ENCODE data around the gene C16orf92. TPM values are rescaled to one million over a fixed set of nuclear protein-coding genes. Genes with fewer than 3 reads are reported as not detected.
"Not testable (repeated sequence)": the region's sequence is repeated elsewhere in the genome, so short reads cannot be mapped to it uniquely, and the experiment has no call there.

Gene C16orf92
- total RNA-seq, 1 donor from 2014 or later, result not detected

DNA sequence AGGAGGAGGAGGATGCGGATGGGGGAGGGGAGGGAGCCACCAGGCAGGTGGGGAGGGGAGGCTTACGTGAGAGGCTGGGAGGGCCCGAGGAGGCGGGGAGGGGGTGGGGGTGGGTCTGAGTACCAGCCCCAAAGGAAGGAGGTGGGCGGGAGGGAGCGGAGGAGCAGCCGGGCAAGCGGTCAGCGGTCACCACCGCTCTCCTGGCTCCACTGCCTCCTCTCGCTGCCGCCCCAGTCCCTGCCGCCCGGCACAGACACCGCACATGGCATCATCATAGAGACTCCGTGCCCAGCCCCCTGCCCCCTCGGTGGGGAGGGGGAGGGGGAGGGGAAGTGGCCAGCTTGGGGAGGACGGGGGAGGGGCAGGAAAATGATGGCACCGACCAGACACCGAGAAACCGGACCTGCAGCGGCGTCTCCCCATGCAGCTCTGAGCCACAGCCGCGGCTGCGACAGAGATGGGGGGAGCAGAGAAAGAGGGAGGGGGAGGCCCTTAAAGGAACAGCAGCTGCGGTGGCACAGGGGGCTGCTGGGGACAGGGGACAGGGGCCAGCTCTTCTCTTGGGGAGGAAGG is 7.9 kb downstream of the C16orf92 start, which contains the start of gene TLCD3B:
TSS of gene TLCD3B (minus strand) at position 431 of the 573 bp plus-strand sequence. CDS start 744 bp downstream, outside the sequence.
- peaks cover 5% of the 10 kb centered on the region for H3K4me1 Mint-ChIP-seq (ENCODE audit: unreplicated experiment)
- peaks cover 70% of the 10 kb centered on the region for H3K27me3 Mint-ChIP-seq
- H3K9me3 Mint-ChIP-seq, result no peaks in the 10 kb centered on the region
- H3K27ac Mint-ChIP-seq, result no peak within 1 kb of the TSS
- peak within 1 kb of the TSS; percentile 79 for H3K4me3 Mint-ChIP-seq
- H3K36me3 Mint-ChIP-seq, result no peaks in the 10 kb centered on the region
- TF ChIP-seq, protein P1, sequence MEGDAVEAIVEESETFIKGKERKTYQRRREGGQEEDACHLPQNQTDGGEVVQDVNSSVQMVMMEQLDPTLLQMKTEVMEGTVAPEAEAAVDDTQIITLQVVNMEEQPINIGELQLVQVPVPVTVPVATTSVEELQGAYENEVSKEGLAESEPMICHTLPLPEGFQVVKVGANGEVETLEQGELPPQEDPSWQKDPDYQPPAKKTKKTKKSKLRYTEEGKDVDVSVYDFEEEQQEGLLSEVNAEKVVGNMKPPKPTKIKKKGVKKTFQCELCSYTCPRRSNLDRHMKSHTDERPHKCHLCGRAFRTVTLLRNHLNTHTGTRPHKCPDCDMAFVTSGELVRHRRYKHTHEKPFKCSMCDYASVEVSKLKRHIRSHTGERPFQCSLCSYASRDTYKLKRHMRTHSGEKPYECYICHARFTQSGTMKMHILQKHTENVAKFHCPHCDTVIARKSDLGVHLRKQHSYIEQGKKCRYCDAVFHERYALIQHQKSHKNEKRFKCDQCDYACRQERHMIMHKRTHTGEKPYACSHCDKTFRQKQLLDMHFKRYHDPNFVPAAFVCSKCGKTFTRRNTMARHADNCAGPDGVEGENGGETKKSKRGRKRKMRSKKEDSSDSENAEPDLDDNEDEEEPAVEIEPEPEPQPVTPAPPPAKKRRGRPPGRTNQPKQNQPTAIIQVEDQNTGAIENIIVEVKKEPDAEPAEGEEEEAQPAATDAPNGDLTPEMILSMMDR (conservative IDR thresholded peaks at IDR 0.05), result no peak
- DNase-seq (ENCODE audit: extremely low spot score, unreplicated experiment), result no peak

DNA sequence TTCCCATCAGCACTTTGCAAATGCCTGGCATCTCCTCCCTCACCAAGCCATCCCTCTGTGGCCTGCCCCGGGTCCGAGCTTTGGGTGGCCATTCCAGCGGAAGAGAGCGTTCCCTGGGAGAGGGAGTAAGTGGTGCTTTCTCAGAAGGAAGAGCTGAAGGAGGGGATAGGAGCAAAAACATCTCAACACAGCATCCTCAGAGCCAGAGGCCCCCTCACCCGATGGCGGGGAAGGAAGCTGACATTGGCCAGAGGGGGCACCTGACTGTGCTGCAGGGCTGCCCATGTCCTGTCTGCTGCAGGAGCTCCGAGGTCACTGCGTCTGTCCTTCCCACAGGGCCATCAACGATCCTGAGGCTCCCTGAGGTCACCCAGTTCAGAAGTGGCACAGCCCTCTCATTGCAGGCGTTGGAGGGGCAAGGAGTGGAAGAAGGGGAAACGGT is 8.5 kb downstream of the C16orf92 start:
- Mint-ChIP-seq H3K4me1 (ENCODE audit: unreplicated experiment) (peaks cover 5% of the 10 kb centered on the region), H3K36me3 (no peaks in the 10 kb centered on the region), H3K27ac (no peak overlapping the region), H3K27me3 (peaks cover 74% of the 10 kb centered on the region), H3K4me3 (no peak overlapping the region), H3K9me3 (no peaks in the 10 kb centered on the region)
- TF ChIP-seq, protein P1 (conservative IDR thresholded peaks at IDR 0.05), result no peak
- no peak for DNase-seq (ENCODE audit: extremely low spot score, unreplicated experiment)

DNA sequence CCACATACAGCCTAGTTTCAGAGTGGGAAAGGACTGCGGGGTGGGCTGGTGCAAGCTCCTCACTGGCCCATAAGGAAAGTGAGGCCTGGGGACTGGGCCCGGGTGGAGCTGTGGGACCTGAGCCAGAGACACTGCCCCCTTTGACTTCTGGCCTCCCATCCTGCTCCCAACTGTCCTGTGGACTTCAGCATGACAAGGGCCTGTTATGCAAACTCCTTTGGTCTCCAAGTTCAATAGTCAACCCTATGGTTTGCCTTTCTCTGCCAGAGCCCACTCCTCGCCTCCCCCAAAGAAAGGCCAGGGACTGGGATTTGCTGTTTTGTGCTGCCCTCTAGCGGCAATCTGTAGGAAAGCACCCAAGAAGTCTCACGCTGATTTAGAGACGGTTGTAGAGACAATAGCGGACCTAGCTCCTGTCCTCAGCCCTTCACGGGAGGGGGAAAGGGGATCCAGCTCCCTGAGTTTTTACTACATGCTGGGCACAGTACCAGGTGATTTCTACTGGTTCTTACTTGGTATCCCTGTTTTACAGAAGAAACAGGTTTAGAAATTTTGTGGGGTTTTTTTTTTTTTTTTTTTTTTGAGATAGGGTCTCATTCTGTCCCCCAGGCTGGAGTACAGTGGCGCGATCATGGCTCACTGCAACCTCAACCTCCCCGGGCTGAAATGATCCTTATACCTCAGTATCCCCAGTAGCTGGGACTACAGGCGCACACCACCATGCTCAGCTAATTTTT is 9.3 kb downstream of the C16orf92 start:
- Mint-ChIP-seq H3K27me3 (peaks cover 68% of the 10 kb centered on the region), H3K9me3 (no peaks in the 10 kb centered on the region), H3K27ac (no peak overlapping the region), H3K36me3 (no peaks in the 10 kb centered on the region), H3K4me3 (peak overlapping the region; percentile 79), H3K4me1 (ENCODE audit: unreplicated experiment) (peaks cover 5% of the 10 kb centered on the region)
- TF ChIP-seq, protein P1 (conservative IDR thresholded peaks at IDR 0.05), result peak; percentile 89
- no peak for DNase-seq (ENCODE audit: extremely low spot score, unreplicated experiment)

DNA sequence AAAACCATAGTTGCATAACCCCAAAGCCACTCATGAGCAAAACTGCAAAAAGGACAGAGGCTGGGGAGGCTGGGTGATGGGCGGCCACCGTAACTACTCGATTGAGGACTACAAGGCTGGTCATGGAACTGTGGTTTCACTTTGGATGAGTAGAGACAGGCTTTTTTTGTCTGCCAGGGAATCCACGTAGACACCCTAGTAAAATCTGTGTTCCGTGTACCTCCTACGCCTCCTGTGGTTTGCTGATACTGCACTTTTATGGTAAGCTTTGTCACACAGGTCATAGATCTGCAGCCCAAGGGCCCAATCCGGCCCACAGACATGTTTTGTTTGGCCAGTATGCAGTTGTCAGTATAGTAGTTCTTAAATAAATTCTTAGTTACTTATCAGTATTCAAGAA is 10.3 kb downstream of the C16orf92 start:
- Mint-ChIP-seq H3K36me3 (no peaks in the 10 kb centered on the region), H3K27me3 (peaks cover 66% of the 10 kb centered on the region), H3K4me1 (ENCODE audit: unreplicated experiment) (peaks cover 5% of the 10 kb centered on the region), H3K4me3 (no peak overlapping the region), H3K9me3 (no peaks in the 10 kb centered on the region), H3K27ac (no peak overlapping the region)
- no peak for DNase-seq (ENCODE audit: extremely low spot score, unreplicated experiment)
- TF ChIP-seq, protein P1 (conservative IDR thresholded peaks at IDR 0.05), result no peak

DNA sequence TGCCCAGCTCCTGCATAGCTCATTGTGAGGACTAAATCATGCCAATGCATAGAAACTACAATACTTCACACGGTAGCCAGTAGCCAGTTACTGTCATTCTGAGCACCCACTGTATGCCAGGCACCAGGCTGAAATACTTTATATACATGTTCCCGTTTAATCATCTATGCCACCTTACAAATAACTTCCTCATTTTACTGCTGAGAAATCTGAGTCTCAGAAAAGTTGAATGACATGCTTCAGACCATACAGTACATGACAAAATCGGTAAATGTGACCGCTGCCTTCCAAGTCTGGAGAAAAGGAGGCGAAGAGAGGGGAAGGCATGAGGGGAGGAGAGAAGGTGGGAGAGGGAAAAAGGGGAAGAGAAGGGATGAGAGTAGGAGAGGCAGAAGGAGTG is 17.2 kb downstream of the C16orf92 start:
- Mint-ChIP-seq H3K36me3 (no peaks in the 10 kb centered on the region), H3K27ac (no peak overlapping the region), H3K4me1 (ENCODE audit: unreplicated experiment) (no peaks in the 10 kb centered on the region), H3K27me3 (peaks cover 25% of the 10 kb centered on the region), H3K9me3 (no peaks in the 10 kb centered on the region), H3K4me3 (no peak overlapping the region)
- no peak for DNase-seq (ENCODE audit: extremely low spot score, unreplicated experiment)
- TF ChIP-seq, protein P1 (conservative IDR thresholded peaks at IDR 0.05), result no peak

DNA sequence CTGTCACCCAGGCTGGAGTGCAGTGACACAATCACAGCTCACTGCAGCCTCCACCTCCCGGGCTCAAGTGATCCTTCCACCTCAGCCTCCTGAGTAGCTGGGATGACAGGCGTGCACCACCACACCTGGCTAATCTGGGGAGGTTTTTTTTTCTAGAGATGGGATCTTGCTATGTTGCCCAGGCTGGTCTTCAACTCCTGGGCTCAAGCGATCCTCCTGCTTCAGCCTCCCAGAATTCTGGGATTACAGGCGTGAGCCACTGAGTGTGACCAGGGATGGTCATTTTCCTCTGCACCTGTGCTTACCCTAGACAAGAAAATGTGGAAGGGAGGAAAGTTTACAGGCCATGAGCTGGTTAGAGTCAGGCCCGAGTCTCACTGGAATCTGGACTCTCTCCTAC is 17.7 kb downstream of the C16orf92 start:
- H3K4me3 Mint-ChIP-seq, result not testable (repeated sequence)

More for the DNA sequence above, 17.7 kb downstream of the C16orf92 start:
- DNase-seq (ENCODE audit: extremely low spot score, unreplicated experiment); H3K4me1 Mint-ChIP-seq (ENCODE audit: unreplicated experiment); H3K27ac Mint-ChIP-seq; H3K9me3 Mint-ChIP-seq; H3K36me3 Mint-ChIP-seq: not testable (repeated sequence)
- H3K27me3 Mint-ChIP-seq, result peaks cover 20% of the 10 kb centered on the region
